ENCODE measurements around the gene DLEC1.

- TF ChIP-seq EZH2 (IDR thresholded peaks at IDR 0.05; ENCODE audit: insufficient read depth, poor library complexity, severe bottlenecking) (no peak), EZH2phosphoT487 (IDR thresholded peaks at IDR 0.05; ENCODE audit: insufficient read depth, low read depth) (no peak)
Measured at GRCh38 chr3:38147421-38147820, 108.4 kb downstream of the DLEC1 start.
